ENCODE measurements around the gene GFY.

GFY gene, protein sequence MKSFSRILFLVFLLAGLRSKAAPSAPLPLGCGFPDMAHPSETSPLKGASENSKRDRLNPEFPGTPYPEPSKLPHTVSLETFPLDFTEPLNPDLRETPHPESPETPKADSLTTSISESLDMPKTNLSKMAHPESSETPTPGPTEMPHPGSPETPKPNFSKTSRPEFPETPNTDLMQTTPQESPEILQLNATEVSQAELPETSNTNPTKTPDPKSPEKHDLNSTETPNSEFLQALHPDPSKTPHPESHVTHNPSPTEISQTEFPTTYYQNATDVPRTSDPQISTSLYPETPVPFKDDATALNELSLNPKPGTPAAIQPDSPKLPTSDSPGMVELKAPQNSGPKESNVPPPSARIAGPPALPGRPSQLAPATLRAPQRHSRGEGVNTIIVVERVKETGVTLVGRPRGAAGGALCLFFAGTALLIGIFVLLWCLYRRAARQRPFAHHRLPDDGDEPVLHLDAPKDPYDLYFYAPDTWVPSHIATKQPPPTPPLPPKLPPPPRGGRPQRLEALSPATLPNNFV

DNA sequence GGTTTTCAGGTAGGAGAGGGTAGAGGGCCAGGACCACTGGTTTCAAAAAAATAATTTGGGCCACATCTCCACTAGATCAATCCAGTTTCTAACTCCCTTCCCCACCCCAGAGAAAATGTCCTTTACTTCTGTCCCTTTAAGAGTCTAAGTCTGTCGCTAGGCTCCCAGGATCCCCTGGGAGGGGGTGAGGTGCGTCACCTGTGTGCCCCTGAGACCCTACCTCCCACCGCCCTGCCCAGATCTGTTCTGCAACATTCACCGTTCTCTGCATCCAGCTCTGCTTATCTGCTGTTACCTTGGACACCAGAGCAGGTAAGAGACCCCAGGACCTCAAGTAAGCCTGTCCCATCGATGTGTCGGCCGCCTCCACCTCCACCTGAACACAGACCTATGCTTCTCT is at the start of gene GFY:
TSS of gene GFY (plus strand) at position 211 of the 400 bp plus-strand sequence. CDS start 1,043 bp downstream, outside the sequence.
- DNase-seq, result no peak

DNA sequence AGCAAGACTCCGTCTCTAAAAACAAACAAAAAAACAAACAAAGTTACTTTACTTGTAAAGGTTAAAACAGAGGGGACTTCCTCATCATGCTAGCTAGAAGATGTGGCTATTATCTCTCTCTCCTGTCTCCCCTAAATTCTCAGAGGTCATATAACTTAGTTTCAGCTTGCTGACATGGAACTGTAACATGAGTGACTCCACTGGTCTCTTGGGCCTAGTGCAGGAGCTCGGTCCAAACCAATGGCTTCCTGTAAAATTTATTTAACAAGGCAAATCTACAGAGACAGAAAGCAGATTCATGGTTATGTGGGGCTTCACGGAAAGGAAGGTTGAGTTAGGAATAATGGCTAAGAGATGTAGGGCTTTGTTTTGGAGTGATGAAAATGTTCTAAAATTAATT is 46.7 kb upstream of the GFY start:
- no peak for DNase-seq

DNA sequence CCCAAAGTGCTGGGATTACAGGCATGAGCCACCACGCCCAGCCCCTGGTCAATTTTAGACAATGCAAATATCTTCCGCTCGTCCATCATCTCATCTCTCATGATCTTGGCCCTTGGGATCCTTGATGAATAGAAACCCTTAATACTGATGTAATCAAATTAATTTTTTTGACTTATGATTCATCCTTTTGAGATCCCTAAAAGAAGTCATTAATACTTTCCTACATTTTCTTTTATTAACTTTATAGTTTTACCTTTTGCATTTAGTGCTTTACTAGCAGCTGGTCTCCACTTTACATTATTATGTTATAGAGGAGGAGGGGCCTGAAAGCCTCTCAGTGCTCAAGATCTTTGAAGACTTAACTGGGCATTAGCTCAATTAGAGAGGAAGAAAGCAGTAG is 44.8 kb upstream of the GFY start:
- DNase-seq, result no peak

DNA sequence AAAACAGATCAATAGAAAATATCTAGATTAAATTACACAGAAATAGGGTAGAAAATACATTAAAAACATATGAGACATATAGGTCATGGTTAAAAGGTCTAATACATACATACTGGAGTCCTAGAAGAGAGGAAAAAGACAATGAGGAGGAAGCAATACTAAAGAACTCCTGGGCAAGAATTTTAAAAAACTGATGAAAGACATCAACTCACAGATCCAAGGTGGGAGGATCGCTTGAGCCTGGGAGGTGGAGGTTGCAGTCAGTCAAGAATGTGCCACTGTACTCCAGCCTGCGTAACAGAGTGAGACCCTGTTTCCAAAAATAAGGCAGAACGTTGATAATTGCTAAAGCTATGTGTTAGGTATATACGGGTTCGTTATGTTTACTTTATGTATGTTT is 42.5 kb upstream of the GFY start:
- no peak for DNase-seq

DNA sequence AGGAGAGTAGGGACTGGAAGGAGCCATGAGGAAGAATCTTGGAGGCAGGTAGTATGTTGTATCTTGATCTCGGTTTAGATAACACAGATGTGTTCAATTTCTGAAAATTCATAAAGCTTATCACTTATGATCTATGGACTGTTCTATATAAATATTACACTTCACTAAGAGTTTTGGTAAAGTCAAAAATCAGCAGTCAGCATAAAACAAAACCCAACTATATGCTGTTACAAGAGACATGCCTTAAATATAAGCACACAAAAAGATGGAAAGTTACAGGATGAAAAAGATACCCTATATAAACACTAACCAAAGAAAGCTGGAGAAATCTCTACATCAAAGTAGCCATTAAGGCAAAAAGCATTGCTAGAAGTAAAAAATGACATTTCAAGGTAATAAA is 41.6 kb upstream of the GFY start:
- no peak for DNase-seq

DNA sequence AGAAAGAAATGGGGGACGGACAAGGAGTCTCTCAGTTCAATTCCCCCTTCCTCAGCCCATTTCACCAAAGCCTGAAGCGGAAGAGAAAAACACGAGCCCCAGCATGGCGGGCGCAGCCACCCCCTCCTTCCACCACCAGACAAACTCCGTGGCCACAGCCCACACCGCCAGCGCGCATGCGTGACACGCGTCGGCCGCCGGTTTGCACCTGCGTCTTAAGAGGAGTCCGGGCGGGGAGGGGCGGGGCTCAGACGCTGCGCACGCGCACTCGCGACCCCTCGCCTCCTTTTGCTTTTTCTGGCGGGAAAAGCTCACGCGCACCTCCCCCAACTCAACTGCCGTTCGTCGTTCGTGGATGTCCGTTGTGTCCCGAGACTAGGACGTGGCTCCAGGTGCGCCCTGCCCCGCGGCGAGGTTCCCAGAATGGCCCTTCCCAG is 37.2 kb upstream of the GFY start, which contains the start of gene KASH5:
TSS of gene KASH5 (plus strand) at position 314 of the 437 bp plus-strand sequence. CDS start 2,635 bp downstream, outside the sequence.
- peak; percentile 65 to 73 for DNase-seq

DNA sequence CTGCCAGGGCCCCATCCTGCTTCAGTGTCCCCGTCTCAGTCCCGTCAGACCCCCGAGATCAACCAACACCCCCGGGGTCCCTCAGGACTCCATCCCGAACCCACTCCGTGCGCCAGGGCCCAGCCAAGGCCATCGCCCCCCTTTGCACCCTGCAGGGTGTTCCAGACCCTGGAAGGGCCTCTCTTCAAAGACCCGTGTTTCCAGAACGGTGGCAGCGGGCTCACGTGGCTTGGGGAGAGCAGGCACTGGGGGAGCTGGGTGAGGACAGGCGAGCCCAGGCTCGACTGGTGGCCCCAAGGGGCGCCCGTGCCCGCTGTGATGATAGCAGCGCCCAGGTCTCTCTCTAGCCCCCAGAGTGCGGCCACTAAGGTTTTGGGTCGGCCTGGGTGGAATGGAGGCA is 35.8 kb upstream of the GFY start:
- DNase-seq, result no peak

DNA sequence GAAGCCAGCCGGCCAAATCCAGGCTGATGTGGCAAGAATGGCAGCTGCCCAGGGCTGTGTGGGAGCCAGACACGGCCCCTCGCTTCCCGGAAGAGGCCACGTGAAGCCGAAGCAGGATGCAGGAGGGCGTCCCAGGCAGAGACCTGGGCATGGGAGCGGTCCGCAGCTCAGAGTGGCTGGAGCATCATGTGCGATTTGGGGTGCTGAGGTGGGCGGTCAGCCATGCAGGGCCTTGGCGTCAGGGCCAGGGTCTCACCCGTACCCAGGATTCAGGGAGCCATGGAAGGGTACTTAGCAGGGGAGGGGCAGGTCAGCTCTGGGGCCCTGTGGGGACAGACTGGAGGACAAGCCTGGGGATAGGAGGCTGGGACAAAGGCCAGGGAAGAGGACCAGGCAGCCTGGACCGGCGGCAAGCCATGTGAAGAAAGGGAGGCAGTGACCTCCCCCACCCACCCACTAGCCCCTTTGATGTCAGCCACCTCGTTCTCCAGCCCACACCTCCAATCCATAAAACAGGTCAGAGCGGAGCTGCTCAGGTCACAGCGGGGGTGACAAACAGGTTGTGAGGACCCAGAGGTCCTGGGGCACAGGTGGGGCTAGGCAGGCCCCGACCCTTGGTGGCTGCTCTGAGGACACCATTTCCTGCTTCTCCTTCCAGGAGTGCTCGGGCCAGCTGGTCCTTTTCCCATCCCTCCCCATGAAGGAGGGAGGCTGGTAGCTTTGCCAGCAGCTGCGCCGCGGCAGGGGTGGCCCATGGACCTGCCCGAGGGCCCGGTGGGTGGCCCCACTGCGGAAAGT is 34.9 kb upstream of the GFY start:
- DNase-seq, result no peak

DNA sequence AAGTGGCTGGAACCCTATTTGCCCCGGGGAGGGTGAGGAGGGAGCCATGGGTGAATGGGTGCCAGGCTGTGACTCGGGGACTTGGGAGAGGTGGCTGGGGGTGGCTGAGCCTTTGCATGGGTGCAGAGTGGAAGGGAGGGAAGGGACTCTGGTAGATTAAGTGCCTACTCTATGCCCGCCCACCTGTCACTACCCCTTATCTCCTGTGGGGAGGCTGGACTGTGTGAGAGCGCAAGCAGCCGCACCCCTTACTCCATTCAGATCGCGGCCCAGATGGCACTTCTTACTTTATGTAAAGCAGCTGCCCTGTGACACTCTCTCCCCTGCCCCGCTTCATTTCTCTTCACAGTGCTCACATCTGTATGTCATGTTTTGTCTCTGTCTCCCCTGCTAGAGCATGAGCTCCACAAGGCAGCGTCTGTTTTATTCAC is 34.2 kb upstream of the GFY start:
- no peak for DNase-seq

DNA sequence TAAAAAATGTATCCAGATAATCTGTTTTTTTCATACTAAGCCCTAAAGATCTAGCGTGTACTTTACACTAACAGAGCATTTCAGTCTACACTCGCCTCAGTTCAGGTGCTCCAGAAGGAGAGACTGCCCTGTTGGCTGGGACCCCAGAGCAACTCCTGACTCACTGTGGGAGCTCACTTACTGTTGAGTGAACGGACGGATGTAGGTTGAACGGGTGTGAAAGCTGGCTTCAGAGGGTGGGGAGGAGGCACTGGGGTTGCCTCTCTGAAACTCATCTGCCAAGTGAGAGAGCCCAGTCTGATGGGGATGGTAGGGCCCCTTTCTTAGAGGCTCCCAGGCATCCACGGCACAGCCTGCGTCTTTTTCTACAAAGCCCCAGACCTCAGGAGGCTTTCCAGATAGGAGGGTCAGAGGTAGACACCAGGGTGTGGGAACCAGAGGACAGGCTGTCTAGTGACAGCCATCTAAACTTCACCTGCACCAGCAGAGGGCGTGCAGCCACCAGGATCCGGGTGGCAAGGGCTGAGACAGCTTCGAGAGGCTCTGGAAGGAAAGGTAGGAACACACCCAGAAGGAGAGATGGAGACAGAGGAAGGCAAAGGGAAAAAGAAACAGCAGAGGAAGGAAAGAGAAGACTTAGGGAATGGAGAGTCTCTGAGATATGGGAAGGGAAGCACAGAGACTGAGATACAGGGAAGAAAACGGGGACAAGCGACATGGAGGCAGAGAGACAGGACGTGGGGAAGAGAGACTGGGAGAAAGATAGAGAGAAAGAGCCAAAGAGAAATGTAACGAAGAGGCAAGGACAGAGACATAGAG is 33.4 kb upstream of the GFY start:
- peak; percentile 76 to 77 for DNase-seq

DNA sequence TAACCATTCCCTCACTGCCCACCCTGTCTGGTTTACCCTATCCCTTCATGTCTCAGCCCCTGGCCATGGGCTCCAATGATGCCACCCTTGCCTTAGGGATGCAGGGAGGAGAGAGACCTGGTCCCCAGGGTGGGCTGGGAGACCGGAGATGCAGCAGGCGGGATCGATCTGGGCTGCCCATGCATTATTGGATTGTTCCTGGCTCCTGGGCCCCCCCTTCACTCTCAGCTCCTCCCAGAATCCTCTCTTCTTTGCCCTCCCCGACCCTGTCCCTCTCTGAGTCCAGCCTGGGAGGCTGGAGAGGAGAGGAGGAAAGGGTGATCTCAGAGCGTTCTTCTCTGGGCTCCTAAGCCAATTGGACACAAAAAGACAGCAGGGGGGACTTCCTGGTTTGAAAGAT is 31.3 kb upstream of the GFY start:
- DNase-seq, result no peak

DNA sequence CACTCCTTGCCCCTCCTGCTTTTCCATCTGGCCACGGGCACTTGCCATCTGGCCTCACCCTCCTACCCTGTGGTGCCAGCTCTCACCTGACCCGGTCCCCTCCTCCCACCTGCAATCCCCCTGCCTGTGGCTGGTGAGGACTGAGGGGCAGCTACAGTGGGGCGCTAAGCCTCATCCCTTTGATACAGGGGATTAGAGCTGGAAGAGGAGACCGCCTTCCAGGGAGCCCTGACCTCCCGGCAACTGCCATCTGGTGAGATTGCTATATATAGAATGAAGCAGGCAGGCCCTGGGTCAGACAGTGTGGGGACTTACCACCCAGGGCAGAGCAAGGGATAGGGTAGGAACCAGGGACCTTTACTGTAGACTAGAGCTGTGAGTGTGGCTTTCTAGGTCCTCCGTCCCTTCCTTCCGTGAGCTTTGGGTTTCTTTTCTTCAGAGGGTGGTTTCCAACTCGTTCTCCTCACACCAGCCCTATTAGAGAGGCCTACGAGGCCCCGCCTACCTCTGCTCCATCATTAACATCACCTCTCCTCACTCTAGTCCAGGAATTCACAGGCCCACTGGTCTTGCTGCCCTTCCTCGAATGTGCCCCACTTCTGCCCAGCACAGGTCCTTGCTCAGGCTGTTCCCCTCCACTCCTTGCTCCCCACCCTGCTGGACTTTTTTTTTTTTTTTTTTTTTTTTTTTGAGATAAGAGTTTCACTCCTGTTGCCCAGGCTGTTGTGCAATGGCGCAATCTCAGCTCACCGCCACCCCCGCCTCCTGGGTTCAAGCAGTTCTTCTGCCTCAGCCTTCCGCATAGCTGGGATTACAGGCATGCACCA is 29.4 kb upstream of the GFY start:
- DNase-seq, result no peak

DNA sequence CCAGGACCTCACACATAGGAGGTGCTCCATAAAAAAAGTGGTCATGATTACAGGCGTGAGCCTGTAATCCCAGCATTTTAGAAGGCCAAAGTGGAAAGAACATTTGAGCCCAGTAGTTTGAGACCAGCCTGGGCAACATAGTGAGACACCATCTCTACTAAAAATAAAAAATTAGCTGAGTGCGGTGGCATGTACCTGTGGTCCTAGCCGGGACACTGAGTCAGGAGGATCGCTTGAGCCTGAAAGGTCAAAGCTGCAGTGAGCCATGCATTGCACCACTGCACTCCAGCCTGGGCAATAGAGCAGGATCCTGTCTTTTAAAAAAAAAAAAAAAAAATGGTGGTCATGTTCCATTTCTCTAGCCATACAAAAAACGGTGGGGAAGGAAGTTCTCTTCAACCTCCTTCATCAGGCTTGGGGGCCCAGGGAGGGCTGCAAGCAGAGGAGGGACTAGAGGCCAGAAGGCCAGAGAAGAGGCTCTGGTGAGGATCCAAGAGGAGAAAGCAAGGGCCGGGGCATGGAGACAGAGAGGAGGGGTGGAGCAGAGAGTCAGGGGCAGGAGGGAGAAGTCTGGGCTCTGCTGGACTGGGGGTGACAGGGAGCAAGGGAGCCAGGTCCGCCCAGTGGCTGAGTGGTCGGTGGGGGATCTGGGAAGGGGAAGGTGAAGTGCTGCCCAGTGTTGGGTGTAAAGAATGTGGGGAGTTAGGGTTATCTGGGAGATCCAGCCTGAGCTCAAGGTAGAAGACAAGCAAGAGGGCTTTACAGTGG is 28.3 kb upstream of the GFY start:
- DNase-seq, result no peak

DNA sequence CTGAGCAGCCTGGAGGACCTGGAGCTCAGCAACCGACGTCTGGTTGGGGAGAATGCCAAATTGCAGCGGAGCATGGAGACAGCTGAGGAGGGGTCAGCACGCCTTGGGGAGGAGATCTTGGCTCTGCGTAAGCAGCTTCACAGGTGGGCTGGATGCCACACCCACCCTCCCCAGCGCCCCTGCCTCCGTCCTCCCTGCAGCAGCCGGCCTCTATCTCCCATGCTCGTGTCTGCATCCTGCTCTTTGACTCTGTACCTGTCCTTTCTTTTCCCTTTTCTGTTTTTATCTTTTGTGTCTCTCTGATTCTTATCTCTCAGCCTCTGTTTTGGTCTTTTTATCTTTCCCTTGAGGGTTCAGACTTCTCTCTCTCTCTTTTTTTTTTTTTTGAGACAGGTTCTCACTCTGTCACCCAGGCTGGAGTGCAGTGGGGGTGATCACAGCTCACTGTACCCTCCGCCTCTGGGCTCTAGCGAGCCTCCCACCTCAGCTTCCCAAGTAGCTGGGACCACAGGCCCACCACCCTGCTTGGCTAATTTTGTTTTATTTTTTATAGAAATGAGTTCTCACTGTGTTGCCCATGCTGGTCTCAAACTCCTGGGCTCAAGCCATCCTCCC is 27.1 kb upstream of the GFY start:
- no peak for DNase-seq

DNA sequence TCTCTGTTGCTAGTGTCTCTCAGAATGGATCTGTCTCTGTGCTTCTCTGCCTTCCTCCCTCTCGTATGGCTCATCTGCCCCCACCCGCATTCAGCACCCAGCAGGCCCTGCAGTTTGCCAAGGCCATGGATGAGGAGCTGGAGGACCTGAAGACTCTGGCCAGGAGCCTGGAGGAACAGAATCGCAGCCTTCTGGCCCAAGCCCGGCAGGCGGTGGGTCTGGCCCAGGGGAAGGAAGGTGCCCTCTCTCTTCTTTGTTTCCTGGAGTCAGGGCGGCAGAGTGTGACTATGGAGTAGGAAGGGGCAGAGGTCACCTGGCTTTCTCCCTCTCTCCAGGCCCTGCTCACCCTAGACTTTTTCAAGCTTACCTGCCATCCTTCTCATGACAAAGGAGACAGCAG is 26.3 kb upstream of the GFY start:
- DNase-seq, result no peak

DNA sequence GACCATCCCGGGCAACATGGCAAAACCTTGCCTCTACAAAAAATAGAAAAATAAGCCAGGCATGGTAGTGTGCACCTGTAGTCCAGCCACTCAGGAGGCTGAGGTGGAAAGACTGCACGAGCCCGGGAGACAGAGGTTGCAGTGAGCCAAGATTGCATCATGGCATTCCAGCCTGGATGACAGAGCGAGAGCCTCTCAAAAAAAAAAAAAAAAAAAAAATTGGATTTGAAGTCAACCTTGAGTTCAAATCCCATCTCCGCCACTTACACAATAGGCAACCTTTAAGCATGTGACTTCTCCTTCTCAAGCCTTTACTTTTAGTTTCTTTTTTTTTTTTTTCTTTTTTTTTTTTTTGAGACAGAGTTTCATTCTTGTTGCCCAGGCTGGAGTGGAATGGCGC is 25.2 kb upstream of the GFY start:
- DNase-seq, result no peak

DNA sequence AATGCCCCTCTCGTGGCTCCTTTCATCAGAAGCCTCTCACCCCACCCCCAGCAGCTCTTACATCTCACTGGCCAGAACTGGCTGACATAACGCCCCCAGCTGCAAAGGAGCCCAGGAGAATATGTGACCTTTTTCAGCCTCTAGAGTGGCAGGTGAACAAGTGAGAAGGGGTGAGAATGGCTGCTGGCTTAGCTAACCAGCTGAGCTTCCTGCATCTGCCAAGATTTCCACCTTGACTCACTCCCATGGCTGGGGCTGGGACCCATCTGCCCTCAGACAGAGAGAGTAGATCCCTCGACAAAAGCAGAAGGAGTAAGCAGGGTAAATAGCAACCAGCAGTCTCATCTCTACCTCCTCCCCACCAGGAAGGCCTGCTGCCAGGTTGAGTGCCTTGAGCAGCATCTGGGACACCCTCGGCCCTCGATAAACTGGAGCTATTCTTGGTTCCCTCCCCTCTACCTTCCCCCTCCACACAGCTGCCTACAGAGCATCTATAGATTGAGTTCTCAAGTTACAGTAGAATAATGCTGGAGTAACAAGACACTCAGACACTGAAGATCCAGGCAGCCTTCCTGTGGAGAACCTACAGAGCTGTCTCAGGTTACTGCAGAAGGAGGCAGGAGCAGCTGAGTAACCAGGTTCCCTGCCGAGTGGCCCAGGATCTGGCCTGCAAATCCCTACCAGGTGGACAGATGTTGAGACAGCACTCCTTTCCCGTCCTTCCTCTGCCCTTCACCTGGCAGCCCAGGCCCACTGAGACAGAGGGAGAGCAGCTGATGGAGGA is 21.6 kb upstream of the GFY start:
- DNase-seq, result no peak

DNA sequence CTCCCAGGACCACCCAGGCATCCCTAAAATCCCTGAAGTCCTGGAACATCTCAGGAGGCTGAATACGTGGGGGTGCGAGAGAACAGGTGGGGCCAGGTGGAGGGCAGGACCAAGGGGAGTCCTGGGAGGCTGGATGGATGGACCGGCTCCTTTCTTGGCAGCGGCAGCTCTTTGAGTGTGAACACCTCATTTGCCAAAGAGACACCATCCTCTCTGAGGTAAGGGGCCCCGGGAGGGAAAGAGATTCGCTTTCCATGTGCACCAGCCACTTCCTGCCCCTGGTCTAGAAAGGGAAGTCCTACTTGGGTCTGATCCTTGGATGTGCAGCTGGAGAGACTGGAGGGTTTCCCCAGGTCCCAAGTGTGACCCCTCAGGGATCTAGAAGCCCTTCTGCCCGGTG is 18.1 kb upstream of the GFY start:
- no peak for DNase-seq

DNA sequence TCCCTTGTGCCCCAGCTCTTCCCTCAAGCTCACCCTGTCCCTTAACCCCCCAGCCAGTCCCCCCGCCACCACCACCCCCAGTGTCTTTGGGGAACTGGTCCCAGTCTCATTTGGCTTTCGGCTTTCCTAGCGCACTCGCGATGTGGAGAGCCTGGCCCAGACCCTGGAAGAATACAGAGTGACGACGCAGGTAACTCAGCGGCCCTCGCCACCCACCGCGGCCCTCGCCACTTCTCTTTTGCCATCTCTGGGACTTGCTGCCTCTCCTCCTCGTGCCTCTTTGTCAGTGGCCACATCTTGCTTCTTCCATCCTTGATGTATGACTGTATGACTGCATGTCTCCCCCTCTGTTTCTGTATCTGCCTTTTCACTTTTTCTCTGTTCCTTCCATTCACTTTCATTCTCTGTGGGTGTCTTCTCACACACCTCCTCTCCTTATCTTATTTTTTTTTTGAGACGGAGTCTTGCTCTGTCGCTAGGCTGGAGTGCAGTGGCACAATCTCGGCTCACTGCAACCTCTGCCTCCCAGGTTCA is 17.6 kb upstream of the GFY start:
- no peak for DNase-seq

Data from stimulated activated CD4-positive, alpha-beta T cell treated with anti-CD3 and anti-CD28 coated beads, Interleukin-2, amount 100 ng/mL, for 48 hours (primary cell).